ENCODE measurements around the gene SRSF6.

- TF ChIP-seq CTCF (IDR thresholded peaks at IDR 0.05) (no peak), POLR2A (IDR thresholded peaks at IDR 0.05) (no peak)
Measured at GRCh38 chr20:43490038-43490437, 32.3 kb downstream of the SRSF6 start.
